GM20000 (cell line): ENCODE data around the gene MAST4.

Experiments
- DNase-seq: peaks from one replicate; pipeline ENCODE4 v3.0.0; 2012; ENCODE audit warnings: low spot score
- TF ChIP-seq, protein P1 (sequence below): IDR thresholded peaks from 2 replicates; pipeline ENCODE4 v1.5.1; 2012; ENCODE audit warnings: mild to moderate bottlenecking, control low read depth; ENCODE audit errors: extremely low read depth, missing control alignments

Gene MAST4

DNA sequence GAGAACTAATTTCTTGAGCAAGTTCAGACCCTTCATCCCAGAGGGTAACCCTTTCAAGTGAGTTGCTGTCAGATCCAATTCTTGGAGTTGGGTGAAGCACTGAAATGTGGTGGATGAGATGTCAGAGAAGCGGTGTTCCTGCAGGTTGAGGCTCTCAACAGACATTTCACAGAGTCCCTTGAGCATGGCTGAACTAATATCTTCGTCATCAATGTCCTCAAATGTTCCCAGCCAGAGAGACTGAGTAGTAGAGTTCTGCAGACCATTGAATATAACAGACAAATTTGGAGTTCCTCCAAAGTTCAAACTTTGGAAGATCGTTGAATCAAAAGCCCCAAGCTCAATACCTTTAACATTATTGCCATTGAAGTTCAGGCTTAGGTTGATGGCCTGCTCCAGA lies 587.7 kb downstream of the MAST4 start:
- no peak for DNase-seq
- TF ChIP-seq, protein P1, sequence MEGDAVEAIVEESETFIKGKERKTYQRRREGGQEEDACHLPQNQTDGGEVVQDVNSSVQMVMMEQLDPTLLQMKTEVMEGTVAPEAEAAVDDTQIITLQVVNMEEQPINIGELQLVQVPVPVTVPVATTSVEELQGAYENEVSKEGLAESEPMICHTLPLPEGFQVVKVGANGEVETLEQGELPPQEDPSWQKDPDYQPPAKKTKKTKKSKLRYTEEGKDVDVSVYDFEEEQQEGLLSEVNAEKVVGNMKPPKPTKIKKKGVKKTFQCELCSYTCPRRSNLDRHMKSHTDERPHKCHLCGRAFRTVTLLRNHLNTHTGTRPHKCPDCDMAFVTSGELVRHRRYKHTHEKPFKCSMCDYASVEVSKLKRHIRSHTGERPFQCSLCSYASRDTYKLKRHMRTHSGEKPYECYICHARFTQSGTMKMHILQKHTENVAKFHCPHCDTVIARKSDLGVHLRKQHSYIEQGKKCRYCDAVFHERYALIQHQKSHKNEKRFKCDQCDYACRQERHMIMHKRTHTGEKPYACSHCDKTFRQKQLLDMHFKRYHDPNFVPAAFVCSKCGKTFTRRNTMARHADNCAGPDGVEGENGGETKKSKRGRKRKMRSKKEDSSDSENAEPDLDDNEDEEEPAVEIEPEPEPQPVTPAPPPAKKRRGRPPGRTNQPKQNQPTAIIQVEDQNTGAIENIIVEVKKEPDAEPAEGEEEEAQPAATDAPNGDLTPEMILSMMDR: no peak

DNA sequence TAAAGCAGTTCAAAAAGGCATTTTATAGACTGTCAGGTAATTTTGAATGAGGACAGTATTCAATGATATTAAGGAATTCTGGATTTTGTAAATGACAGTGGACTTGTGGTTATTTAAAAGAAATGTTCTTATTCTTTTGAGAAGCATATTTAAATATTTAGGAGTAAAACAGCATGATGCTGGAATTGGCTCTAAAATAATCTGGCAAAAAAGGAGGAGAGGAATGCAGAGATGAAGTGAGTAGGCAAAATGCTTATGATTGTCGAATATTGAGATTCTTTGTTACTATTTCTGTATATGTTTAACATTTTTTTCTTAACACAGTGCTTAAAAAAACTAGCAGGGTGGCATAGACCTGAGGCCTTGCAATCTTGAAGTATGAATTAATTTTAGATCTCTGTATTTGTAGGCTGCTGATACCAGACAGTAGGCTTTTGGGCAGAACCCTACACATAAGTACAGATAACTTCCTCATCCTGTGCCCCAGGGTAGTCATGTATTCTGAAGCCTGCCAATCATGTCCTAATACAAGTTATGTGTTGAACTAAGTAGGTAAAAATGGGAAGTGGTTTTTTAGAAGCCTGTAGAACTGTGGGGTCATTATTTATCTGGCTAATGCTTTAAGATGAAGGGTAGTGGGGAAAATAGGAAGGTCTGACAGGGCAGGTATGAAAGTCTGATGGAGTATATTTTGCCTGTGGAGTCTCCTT lies 591.0 kb downstream of the MAST4 start:
- no peak for DNase-seq
- TF ChIP-seq, protein P1: no peak

DNA sequence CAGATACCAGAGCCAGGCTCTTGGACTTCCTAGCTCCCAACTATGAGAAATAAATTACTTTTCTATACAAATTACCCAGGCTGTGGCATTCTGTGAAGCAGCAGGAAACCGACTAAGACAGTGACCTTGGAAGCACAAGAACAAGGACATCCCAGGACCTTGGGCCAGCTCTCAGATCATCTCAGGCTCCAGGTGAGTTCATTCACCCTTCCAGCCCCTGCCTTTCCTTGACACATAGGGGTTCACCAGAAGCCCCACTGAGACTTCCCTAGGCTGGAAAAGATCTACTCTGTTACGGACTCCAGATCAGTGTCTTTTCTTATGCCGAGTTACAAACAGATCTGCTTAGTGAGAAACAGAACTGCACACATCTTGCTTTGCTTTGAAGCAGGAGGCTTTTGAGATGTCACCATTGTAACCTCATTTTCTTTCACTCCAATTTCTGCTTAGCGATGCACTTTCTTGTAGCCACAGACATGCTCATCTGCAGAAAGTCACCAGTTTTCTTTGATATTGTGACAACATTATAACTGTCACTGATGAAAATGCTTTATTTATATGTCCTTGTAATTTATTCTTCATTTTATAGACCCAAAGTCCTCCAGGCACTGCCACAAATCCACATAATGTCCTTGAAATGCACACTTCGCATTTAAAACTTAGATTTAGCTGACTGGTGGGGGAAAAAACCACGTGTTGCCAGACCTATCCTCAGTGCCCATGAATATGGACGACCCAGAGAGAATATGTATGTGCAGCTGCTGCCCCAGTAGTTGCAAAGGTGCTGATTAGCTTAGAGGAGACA lies 592.3 kb downstream of the MAST4 start:
- no peak for DNase-seq

DNA sequence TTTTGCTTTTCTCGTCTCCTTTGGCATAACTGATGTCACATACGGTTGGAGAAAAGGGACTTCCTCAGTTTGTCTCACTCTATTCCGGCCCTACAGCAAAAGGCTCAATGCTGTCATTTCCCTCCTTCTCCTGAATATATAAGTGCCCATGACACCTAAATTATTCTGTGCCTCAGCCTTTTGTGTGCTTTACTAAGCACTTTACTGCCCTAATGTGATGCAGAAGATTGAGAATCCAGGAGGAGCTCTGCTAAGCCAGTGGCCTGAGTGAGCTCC lies 592.8 kb downstream of the MAST4 start:
- DNase-seq: no peak
- TF ChIP-seq, protein P1: no peak

More for the DNA sequence above, 592.3 kb downstream of the MAST4 start:
- TF ChIP-seq, protein P1: no peak

DNA sequence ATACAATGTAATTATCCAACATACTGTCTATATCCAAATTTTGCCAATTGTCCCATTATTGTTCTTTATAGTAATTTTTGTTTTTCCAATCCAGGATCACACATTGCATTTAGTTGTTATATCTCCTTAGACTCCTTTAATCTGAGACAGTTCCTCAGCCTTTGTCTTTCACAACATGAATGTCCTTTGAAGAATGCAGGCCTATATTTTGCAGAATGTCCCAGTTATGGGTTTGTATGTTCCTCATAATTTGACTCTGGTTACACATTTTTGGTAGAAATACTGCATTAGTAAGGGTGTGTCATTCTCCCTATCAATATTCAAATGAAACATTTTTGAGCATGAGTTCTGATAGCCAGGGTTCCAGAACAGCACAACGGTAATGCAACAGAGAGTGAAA lies 593.7 kb downstream of the MAST4 start:
- DNase-seq: no peak
- TF ChIP-seq, protein P1: no peak

DNA sequence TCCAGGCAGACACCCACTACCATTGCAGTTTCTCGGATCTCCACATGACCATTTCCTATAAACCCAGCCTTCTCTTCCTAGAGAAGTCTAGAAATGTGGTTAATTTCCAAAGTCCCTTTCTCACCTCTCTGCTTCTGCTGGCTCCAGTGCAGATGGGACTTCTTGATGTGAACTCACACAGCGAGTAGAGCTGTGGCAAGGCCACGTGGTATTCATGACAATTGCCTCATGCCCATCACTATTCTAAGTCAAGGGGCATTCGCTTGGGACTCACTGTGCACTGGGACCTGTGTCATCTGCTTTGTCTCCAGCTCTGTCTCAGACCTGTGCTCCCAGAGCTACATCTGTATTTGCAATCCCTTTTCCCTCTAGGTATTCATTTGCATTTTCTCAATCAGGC lies 594.2 kb downstream of the MAST4 start:
- TF ChIP-seq, protein P1: no peak
- DNase-seq: no peak

DNA sequence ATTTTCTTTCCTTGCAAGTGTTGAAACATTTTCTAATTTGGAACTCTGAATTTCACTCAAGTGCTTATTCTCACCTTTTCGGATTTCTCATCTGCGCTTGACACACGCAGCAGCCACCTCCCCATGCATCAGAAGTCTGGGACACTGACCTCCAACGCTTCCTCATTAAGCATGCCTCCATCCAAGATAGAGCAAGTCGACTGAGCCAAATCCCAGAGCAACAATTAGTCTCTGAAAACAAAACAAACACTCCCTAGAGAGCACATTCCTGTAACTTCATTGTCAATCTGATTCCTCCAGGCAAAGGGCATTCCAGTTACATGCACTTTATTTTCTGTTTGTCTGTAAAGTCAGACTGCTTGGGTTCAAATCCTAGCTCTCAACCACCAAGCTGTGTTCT lies 594.7 kb downstream of the MAST4 start:
- TF ChIP-seq, protein P1: no peak
- DNase-seq: no peak
